Esophagus muscularis mucosa (tissue), 3 donors: ENCODE measurements around the gene SRPK3.

ENCODE experiments used
- CTCF ChIP-seq, 3 experiments: fragments of 200-600 bp in 2 of 3; fragments of 450-650 bp in 1 of 3; sonication (generic) in 2 of 3; IDR thresholded peaks; one replicate each; pipeline ENCODE4 v1.5.1; 2017 to 2019; ENCODE audit warnings: antibody characterized with exemption in 3 of 3, mild to moderate bottlenecking in 2 of 3, moderate library complexity in 1 of 3
- POLR2A ChIP-seq: fragments of 450-650 bp; IDR thresholded peaks from one replicate; pipeline ENCODE4 v1.6.1; 2017; ENCODE audit warnings: antibody characterized with exemption, moderate library complexity, mild to moderate bottlenecking, low read depth
- POLR2AphosphoS5 ChIP-seq, 2 donors: sonication (generic); formaldehyde crosslinking; IDR thresholded peaks; one replicate each; pipeline ENCODE4 v1.6.1; 2017; ENCODE audit warnings: antibody characterized with exemption in 2 of 2

- TF ChIP-seq CTCF (IDR thresholded peaks at IDR 0.05) (no peak), POLR2A (no peak), POLR2AphosphoS5 (IDR thresholded peaks at IDR 0.05) (no peak)
Observed at GRCh38 chrX:153829549-153829798, 48.6 kb downstream of the SRPK3 start.
